DOHH2 (cell line): ENCODE results near the gene ZNRF3.

Experiments used
- H3F3A ChIP-seq: fragments of 200-600 bp; sonication (generic), shearing (Covaris generic); 2 replicates; pipeline ENCODE4 v1.6.0; 2016; ENCODE audit warnings: antibody characterized with exemption, mild to moderate bottlenecking; ENCODE audit not compliant: control insufficient read depth, insufficient read depth
- H3K27ac ChIP-seq: fragments of 200-600 bp; sonication (generic); 2 replicates; pipeline ENCODE4 v1.5.1; 2014; ENCODE audit warnings: low read depth, mild to moderate bottlenecking, low read length, moderate library complexity
- H3K27me3 ChIP-seq: fragments of 200-600 bp; sonication (generic); 2 replicates; pipeline ENCODE4 v1.6.1; 2014; ENCODE audit warnings: mild to moderate bottlenecking, low read length, mixed read lengths; ENCODE audit not compliant: control insufficient read depth
- H3K36me3 ChIP-seq: fragments of 200-600 bp; sonication (generic); 2 replicates; pipeline ENCODE4 v1.6.1; 2014; ENCODE audit warnings: mild to moderate bottlenecking, low read length, moderate library complexity, mixed read lengths; ENCODE audit not compliant: control insufficient read depth
- H3K4me1 ChIP-seq: fragments of 200-600 bp; sonication (generic); 2 replicates; pipeline ENCODE4 v1.6.1; 2014; ENCODE audit warnings: mild to moderate bottlenecking, low read length, mixed read lengths; ENCODE audit not compliant: control insufficient read depth
- H3K4me2 ChIP-seq: fragments of 200-600 bp; sonication (generic); 2 replicates; pipeline ENCODE4 v1.6.0; 2014; ENCODE audit warnings: mild to moderate bottlenecking, low read length, moderate library complexity
- H3K4me3 ChIP-seq: fragments of 200-600 bp; sonication (generic); 2 replicates; pipeline ENCODE4 v1.5.1; 2014; ENCODE audit warnings: mild to moderate bottlenecking, low read length, mixed read lengths
- H3K79me2 ChIP-seq: fragments of 200-600 bp; sonication (generic); 2 replicates; pipeline ENCODE4 v1.6.1; 2014; ENCODE audit warnings: mild to moderate bottlenecking, low read length, mixed read lengths; ENCODE audit not compliant: control insufficient read depth
- H3K9me2 ChIP-seq: fragments of 200-600 bp; sonication (generic); replicated peaks from 2 replicates; pipeline ENCODE4 v1.6.1; 2014; ENCODE audit warnings: mild to moderate bottlenecking, low read length, mixed read lengths; ENCODE audit not compliant: control insufficient read depth
- H3K9me3 ChIP-seq: fragments of 200-600 bp; sonication (generic); 2 replicates; pipeline ENCODE4 v1.6.1; 2014; ENCODE audit warnings: antibody characterized with exemption, low read length, mixed read lengths; ENCODE audit not compliant: control insufficient read depth, insufficient read depth
- H4K20me1 ChIP-seq: fragments of 200-600 bp; sonication (generic); 2 replicates; pipeline ENCODE4 v1.6.0; 2014; ENCODE audit warnings: low read depth, mild to moderate bottlenecking, antibody characterized with exemption, low read length, moderate library complexity; ENCODE audit not compliant: control insufficient read depth, insufficient read depth
- CTCF ChIP-seq: fragments of 200-600 bp; sonication (generic); IDR thresholded peaks from one replicate; pipeline ENCODE4 v1.5.1; 2014; ENCODE audit warnings: antibody characterized with exemption, mild to moderate bottlenecking, low read depth, low read length; ENCODE audit not compliant: poor library complexity, severe bottlenecking
- EZH2phosphoT487 ChIP-seq: fragments of 200-600 bp; sonication (generic); IDR thresholded peaks from 2 replicates; pipeline ENCODE4 v1.6.1; 2017; ENCODE audit warnings: borderline replicate concordance, mild to moderate bottlenecking, antibody characterized with exemption, low read length, moderate library complexity, mixed read lengths

ZNRF3 gene

GRCh38 chr22:29012952-29013351 is 129.6 kb downstream of the ZNRF3 start:
- no peak overlapping the region for H3K27ac ChIP-seq
- H4K20me1 ChIP-seq, result no peaks in the 10 kb centered on the region
- TF ChIP-seq CTCF (no peak), EZH2phosphoT487 (no peak)

DNA sequence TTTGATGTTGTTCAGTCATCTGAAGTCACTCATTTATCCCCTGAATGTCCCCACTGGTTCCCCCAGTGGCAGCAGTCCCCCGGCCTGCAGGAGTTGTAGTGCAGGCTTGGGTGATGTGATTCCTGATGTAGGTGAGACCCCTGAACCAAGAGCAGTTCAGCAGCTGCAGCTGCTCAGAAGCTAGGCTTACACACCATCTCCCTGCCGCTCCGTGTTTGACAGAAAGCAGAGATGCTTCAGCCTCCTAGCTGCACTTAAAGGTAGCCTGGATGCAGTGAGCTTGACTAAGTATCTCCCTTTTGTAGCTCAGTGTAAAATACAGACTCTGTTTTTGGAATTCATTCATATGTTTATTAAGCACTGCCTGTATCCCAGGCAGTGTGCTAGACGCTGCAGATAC is 130.9 kb downstream of the ZNRF3 start:
- Histone ChIP-seq H3K9me2 (no peaks in the 10 kb centered on the region), H3K27me3 (peaks cover 7% of the 10 kb centered on the region; the same call in 1 of the 2 replicates), H3K4me3 (no peak overlapping the region), H3K4me2 (no peak overlapping the region), H4K20me1 (no peaks in the 10 kb centered on the region), H3K9me3 (no peaks in the 10 kb centered on the region), H3K36me3 (no peaks in the 10 kb centered on the region), H3K27ac (no peak overlapping the region), H3F3A (no peaks in the 10 kb centered on the region), H3K79me2 (no peaks in the 10 kb centered on the region), H3K4me1 (no peaks in the 10 kb centered on the region)
- TF ChIP-seq EZH2phosphoT487, result no peak
- no peak for TF ChIP-seq CTCF

More at GRCh38 chr22:29012952-29013351, 129.6 kb downstream of the ZNRF3 start:
- no peaks in the 10 kb centered on the region for H3K9me2 ChIP-seq
- peaks cover 7% of the 10 kb centered on the region; the same call in 1 of the 2 replicates for H3K27me3 ChIP-seq
- no peaks in the 10 kb centered on the region for H3K79me2 ChIP-seq
- no peaks in the 10 kb centered on the region for H3K36me3 ChIP-seq
- H3K4me3 ChIP-seq, result no peak overlapping the region
- no peaks in the 10 kb centered on the region for H3K4me1 ChIP-seq
- H3K9me3 ChIP-seq, result no peaks in the 10 kb centered on the region
- no peaks in the 10 kb centered on the region for H3F3A ChIP-seq
- no peak overlapping the region for H3K4me2 ChIP-seq

DNA sequence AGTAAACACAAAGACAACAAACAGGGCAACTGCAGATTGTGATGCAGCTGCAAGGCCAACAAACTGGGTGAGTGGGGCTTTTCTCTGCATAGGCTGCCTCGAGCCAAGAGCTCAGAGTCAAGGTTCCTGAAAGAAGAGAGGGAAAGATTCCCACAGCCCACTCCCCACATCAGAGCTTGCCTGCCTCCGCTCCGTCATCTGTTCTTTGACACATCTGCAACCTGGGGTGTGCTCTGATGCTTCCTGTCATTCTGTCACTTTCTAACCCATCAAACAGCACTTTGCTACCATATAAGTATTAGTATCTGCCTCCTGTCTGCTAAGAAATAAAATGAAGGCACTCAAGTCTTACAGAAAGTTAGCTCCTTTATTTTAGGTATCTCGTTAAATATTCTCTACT is 131.4 kb downstream of the ZNRF3 start:
- TF ChIP-seq CTCF, result no peak
- no peak for TF ChIP-seq EZH2phosphoT487
- H4K20me1 ChIP-seq, result no peaks in the 10 kb centered on the region
- peaks cover 7% of the 10 kb centered on the region; the same call in 1 of the 2 replicates for H3K27me3 ChIP-seq
- H3K36me3 ChIP-seq, result no peaks in the 10 kb centered on the region
- no peaks in the 10 kb centered on the region for H3K9me3 ChIP-seq
- H3K9me2 ChIP-seq, result no peaks in the 10 kb centered on the region
- no peak overlapping the region for H3K4me3 ChIP-seq
- H3K4me1 ChIP-seq, result no peaks in the 10 kb centered on the region
- H3K27ac ChIP-seq, result no peak overlapping the region
- no peaks in the 10 kb centered on the region for H3K79me2 ChIP-seq
- H3K4me2 ChIP-seq, result no peak overlapping the region
- no peaks in the 10 kb centered on the region for H3F3A ChIP-seq
